HepG2 (cell line): ENCODE measurements around the gene PDE4C.

Experiments used
- BCLAF1 ChIP-seq: fragments of 450-650 bp; IDR thresholded peaks from 2 replicates; pipeline ENCODE4 v1.6.1; 2017; ENCODE audit warnings: mild to moderate bottlenecking
- CTCF ChIP-seq: sonication (generic); formaldehyde crosslinking; IDR thresholded peaks from 2 replicates; pipeline ENCODE4 v1.5.0; 2020; ENCODE audit warnings: mild to moderate bottlenecking, missing genetic modification reagents, moderate library complexity
- GATAD2A ChIP-seq: IDR thresholded peaks from 2 replicates; pipeline ENCODE4 v1.6.1; 2016
- GPN1 ChIP-seq: sonication (generic); formaldehyde crosslinking; IDR thresholded peaks from 2 replicates; pipeline ENCODE4 v1.5.1; 2020; ENCODE audit warnings: missing genetic modification reagents, borderline replicate concordance
- JDP2 ChIP-seq: sonication (generic); formaldehyde crosslinking; IDR thresholded peaks from 2 replicates; pipeline ENCODE4 v1.8.1; 2022; ENCODE audit warnings: missing genetic modification reagents, borderline replicate concordance
- POLR2A ChIP-seq, 2 experiments: IDR thresholded peaks; 2 replicates each; pipeline ENCODE4 v1.6.1; 2011; ENCODE audit warnings: low read depth in 2 of 2, low read length in 2 of 2, mild to moderate bottlenecking in 1 of 2, moderate library complexity in 1 of 2; ENCODE audit not compliant: insufficient read depth in 1 of 2
- POLR2AphosphoS5 ChIP-seq: IDR thresholded peaks from 2 replicates; pipeline ENCODE4 v1.6.1; 2012; ENCODE audit warnings: low read depth, low read length
- SKIL ChIP-seq: sonication (generic); formaldehyde crosslinking; IDR thresholded peaks from 2 replicates; pipeline ENCODE4 v1.8.0; 2022; ENCODE audit warnings: missing genetic modification reagents, mild to moderate bottlenecking, moderate library complexity, borderline replicate concordance
- SMAD9 ChIP-seq: sonication (generic); formaldehyde crosslinking; IDR thresholded peaks from 2 replicates; pipeline ENCODE4 v1.5.1; 2020; ENCODE audit warnings: mild to moderate bottlenecking, missing genetic modification reagents
- SNAPC4 ChIP-seq: sonication (generic); formaldehyde crosslinking; IDR thresholded peaks from 2 replicates; pipeline ENCODE4 v1.4.0; 2020; ENCODE audit warnings: mild to moderate bottlenecking, missing genetic modification reagents
- USF2 ChIP-seq, 2 experiments: sonication (generic) in 1 of 2; formaldehyde crosslinking in 1 of 2; IDR thresholded peaks; 2 replicates each; pipeline versions ENCODE4 v1.5.1 to v1.6.1; 2011 to 2020; ENCODE audit warnings: borderline replicate concordance in 1 of 2, low read depth in 1 of 2, low read length in 1 of 2, mild to moderate bottlenecking in 1 of 2, missing genetic modification reagents in 1 of 2, moderate library complexity in 1 of 2
- ZFP36 ChIP-seq: fragments of 150-350 bp; IDR thresholded peaks from 2 replicates; pipeline ENCODE4 v1.6.1; 2018; ENCODE audit warnings: borderline replicate concordance, low read length, low read depth; ENCODE audit not compliant: partially characterized antibody
- ZNF160 ChIP-seq: sonication (generic); formaldehyde crosslinking; IDR thresholded peaks from 2 replicates; pipeline ENCODE4 v1.8.0; 2022; ENCODE audit warnings: mild to moderate bottlenecking, inconsistent platforms, missing genetic modification reagents

- no peak for TF ChIP-seq POLR2A (IDR thresholded peaks at IDR 0.05; ENCODE audit: insufficient read depth in 1 of 2, low read depth in 2 of 2, low read length in 2 of 2)
- no peak for TF ChIP-seq USF2 (IDR thresholded peaks at IDR 0.05; ENCODE audit: low read depth, low read length)
- no peak for TF ChIP-seq USF2 (CRISPR knock-in tag; IDR thresholded peaks at IDR 0.05; ENCODE audit: borderline replicate concordance)
- TF ChIP-seq JDP2 = no peak
- TF ChIP-seq BCLAF1 = no peak
- TF ChIP-seq SMAD9 (CRISPR knock-in tag) = no peak
- no peak for TF ChIP-seq POLR2AphosphoS5
- TF ChIP-seq SKIL (CRISPR knock-in tag) = no peak
- no peak for TF ChIP-seq SNAPC4 (CRISPR knock-in tag)
- TF ChIP-seq CTCF (CRISPR knock-in tag) = no peak
- no peak for TF ChIP-seq ZNF160 (CRISPR knock-in tag)
- no peak for TF ChIP-seq ZFP36
- no peak for TF ChIP-seq GPN1 (CRISPR knock-in tag)
- no peak for TF ChIP-seq GATAD2A (CRISPR knock-in tag)
These were observed 35.9 kb upstream of the PDE4C start for GRCh38 chr19:18262144-18262543.
